ENCODE measurements around the gene RDH13.
A peak's percentile ranks its signal among the peaks of the same experiment; 100 is the strongest.
"Not testable (repeated sequence)": the region's sequence is repeated elsewhere in the genome, so short reads cannot be mapped to it uniquely, and the experiment has no call there.

Gene RDH13

GRCh38 chr19:55013596-55013995 lies 49.4 kb downstream of the RDH13 start:
- H3K27me3 ChIP-seq (ENCODE audit: control insufficient read depth, low read length) = no peaks in the 10 kb centered on the region
- H4K20me1 ChIP-seq (ENCODE audit: control insufficient read depth, insufficient read depth, low read depth, low read length) = no peaks in the 10 kb centered on the region
- no peak overlapping the region for H3K4me2 ChIP-seq (ENCODE audit: low read length)
- no peak overlapping the region for H3K27ac ChIP-seq (ENCODE audit: low read depth, low read length)
- H3K9me2 ChIP-seq (replicated peaks; ENCODE audit: control insufficient read depth, low read length) = no peaks in the 10 kb centered on the region
- no peaks in the 10 kb centered on the region for H3F3A ChIP-seq (ENCODE audit: control insufficient read depth, insufficient read depth)
- no peak for TF ChIP-seq CTCF (IDR thresholded peaks at IDR 0.05; ENCODE audit: low read depth, low read length, poor library complexity, severe bottlenecking)
- no peak for TF ChIP-seq EZH2phosphoT487 (IDR thresholded peaks at IDR 0.05; ENCODE audit: borderline replicate concordance, low read length)
- no peaks in the 10 kb centered on the region for H3K9me3 ChIP-seq (ENCODE audit: control insufficient read depth, insufficient read depth, low read length)
- peaks cover 57% of the 10 kb centered on the region for H3K79me2 ChIP-seq (ENCODE audit: control insufficient read depth, low read length)
- peaks cover 7% of the 10 kb centered on the region for H3K36me3 ChIP-seq (ENCODE audit: control insufficient read depth, low read length)
- H3K4me1 ChIP-seq (ENCODE audit: control insufficient read depth, low read length) = peaks cover 15% of the 10 kb centered on the region
- H3K4me3 ChIP-seq (ENCODE audit: low read length) = no peak overlapping the region

- Histone ChIP-seq H4K20me1 (ENCODE audit: control insufficient read depth, insufficient read depth, low read depth, low read length) (no peaks in the 10 kb centered on the region), H3K4me1 (ENCODE audit: control insufficient read depth, low read length) (peaks cover 15% of the 10 kb centered on the region), H3F3A (ENCODE audit: control insufficient read depth, insufficient read depth) (no peaks in the 10 kb centered on the region), H3K36me3 (ENCODE audit: control insufficient read depth, low read length) (peaks cover 7% of the 10 kb centered on the region), H3K27ac (ENCODE audit: low read depth, low read length) (no peak overlapping the region), H3K79me2 (ENCODE audit: control insufficient read depth, low read length) (peaks cover 57% of the 10 kb centered on the region), H3K9me2 (replicated peaks; ENCODE audit: control insufficient read depth, low read length) (no peaks in the 10 kb centered on the region), H3K4me3 (ENCODE audit: low read length) (no peak overlapping the region), H3K4me2 (ENCODE audit: low read length) (no peak overlapping the region), H3K9me3 (ENCODE audit: control insufficient read depth, insufficient read depth, low read length) (no peaks in the 10 kb centered on the region), H3K27me3 (ENCODE audit: control insufficient read depth, low read length) (no peaks in the 10 kb centered on the region)
- TF ChIP-seq CTCF (IDR thresholded peaks at IDR 0.05; ENCODE audit: low read depth, low read length, poor library complexity, severe bottlenecking) (no peak), EZH2phosphoT487 (IDR thresholded peaks at IDR 0.05; ENCODE audit: borderline replicate concordance, low read length) (no peak)
These were observed 50.6 kb downstream of the RDH13 start for GRCh38 chr19:55012306-55012705.

GRCh38 chr19:55010561-55010960 lies 52.4 kb downstream of the RDH13 start:
- Histone ChIP-seq H3K79me2 (ENCODE audit: control insufficient read depth, low read length) (peaks cover 53% of the 10 kb centered on the region), H3K4me1 (ENCODE audit: control insufficient read depth, low read length) (peaks cover 21% of the 10 kb centered on the region)
- H3K4me3 ChIP-seq (ENCODE audit: low read length); H3F3A ChIP-seq (ENCODE audit: control insufficient read depth, insufficient read depth); H3K27ac ChIP-seq (ENCODE audit: low read depth, low read length); H3K4me2 ChIP-seq (ENCODE audit: low read length); H3K9me3 ChIP-seq (ENCODE audit: control insufficient read depth, insufficient read depth, low read length); H3K27me3 ChIP-seq (ENCODE audit: control insufficient read depth, low read length); H3K36me3 ChIP-seq (ENCODE audit: control insufficient read depth, low read length); H3K9me2 ChIP-seq (replicated peaks; ENCODE audit: control insufficient read depth, low read length); H4K20me1 ChIP-seq (ENCODE audit: control insufficient read depth, insufficient read depth, low read depth, low read length): not testable (repeated sequence)

GRCh38 chr19:55008781-55009180 lies 54.2 kb downstream of the RDH13 start:
- H4K20me1 ChIP-seq (ENCODE audit: control insufficient read depth, insufficient read depth, low read depth, low read length); H3K4me1 ChIP-seq (ENCODE audit: control insufficient read depth, low read length); H3K4me2 ChIP-seq (ENCODE audit: low read length); H3K36me3 ChIP-seq (ENCODE audit: control insufficient read depth, low read length); H3F3A ChIP-seq (ENCODE audit: control insufficient read depth, insufficient read depth); H3K27ac ChIP-seq (ENCODE audit: low read depth, low read length); H3K27me3 ChIP-seq (ENCODE audit: control insufficient read depth, low read length); H3K4me3 ChIP-seq (ENCODE audit: low read length); H3K9me2 ChIP-seq (replicated peaks; ENCODE audit: control insufficient read depth, low read length): not testable (repeated sequence)
- peaks cover 37% of the 10 kb centered on the region for H3K79me2 ChIP-seq (ENCODE audit: control insufficient read depth, low read length)
- peaks cover 17% of the 10 kb centered on the region for H3K9me3 ChIP-seq (ENCODE audit: control insufficient read depth, insufficient read depth, low read length)

DNA sequence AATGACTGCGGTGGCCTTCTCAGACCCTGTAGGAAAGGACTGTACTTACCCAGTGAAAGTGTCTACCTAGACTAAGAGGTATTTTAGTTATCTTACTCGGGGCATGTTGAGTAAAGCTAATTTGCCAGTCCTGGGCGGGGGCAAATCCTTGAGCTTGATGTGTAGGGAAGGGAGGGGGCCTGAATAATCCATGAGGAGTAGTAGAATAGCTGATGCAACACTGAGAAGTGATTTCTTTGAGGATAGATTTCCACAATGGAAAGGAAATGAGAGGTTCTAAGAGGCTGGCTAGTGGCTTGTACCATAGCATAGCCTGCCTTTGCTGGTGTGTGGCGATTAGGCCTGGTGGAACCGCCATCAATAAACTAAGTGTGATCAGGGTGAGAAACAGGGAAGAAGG lies 54.8 kb downstream of the RDH13 start:
- Histone ChIP-seq H3K79me2 (ENCODE audit: control insufficient read depth, low read length) (peaks cover 35% of the 10 kb centered on the region), H3K9me3 (ENCODE audit: control insufficient read depth, insufficient read depth, low read length) (peaks cover 17% of the 10 kb centered on the region)
- not testable (repeated sequence) for H3K4me2 ChIP-seq (ENCODE audit: low read length); H3K4me1 ChIP-seq (ENCODE audit: control insufficient read depth, low read length); H4K20me1 ChIP-seq (ENCODE audit: control insufficient read depth, insufficient read depth, low read depth, low read length); H3K9me2 ChIP-seq (replicated peaks; ENCODE audit: control insufficient read depth, low read length); H3F3A ChIP-seq (ENCODE audit: control insufficient read depth, insufficient read depth); H3K27me3 ChIP-seq (ENCODE audit: control insufficient read depth, low read length); H3K27ac ChIP-seq (ENCODE audit: low read depth, low read length); H3K36me3 ChIP-seq (ENCODE audit: control insufficient read depth, low read length); H3K4me3 ChIP-seq (ENCODE audit: low read length)

DNA sequence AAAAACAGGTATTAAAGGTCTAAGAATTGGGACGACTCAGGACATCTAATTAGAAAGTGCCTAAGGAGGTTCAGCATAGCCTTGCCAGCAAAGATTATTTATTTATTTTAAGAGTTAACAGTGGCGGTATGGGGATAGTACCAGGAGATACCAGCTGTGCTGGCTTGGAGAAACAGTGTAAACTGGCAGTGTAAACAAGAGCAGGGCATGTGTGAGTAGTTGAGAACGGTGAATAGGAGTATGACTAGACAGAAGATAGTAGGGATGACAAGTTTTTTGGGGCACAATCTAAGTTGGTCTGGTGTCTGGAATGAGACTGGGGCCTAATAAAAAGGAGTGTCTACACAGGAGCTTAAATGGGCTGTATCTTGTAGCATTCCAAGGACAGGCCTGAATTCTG lies 55.4 kb downstream of the RDH13 start:
- H3K4me3 ChIP-seq (ENCODE audit: low read length); H3K4me1 ChIP-seq (ENCODE audit: control insufficient read depth, low read length); H3F3A ChIP-seq (ENCODE audit: control insufficient read depth, insufficient read depth); H3K9me2 ChIP-seq (replicated peaks; ENCODE audit: control insufficient read depth, low read length); H4K20me1 ChIP-seq (ENCODE audit: control insufficient read depth, insufficient read depth, low read depth, low read length); H3K27ac ChIP-seq (ENCODE audit: low read depth, low read length); H3K36me3 ChIP-seq (ENCODE audit: control insufficient read depth, low read length); H3K27me3 ChIP-seq (ENCODE audit: control insufficient read depth, low read length): not testable (repeated sequence)
- Histone ChIP-seq H3K4me2 (ENCODE audit: low read length) (peak overlapping the region; percentile 57), H3K9me3 (ENCODE audit: control insufficient read depth, insufficient read depth, low read length) (peaks cover 17% of the 10 kb centered on the region), H3K79me2 (ENCODE audit: control insufficient read depth, low read length) (peaks cover 29% of the 10 kb centered on the region)

DNA sequence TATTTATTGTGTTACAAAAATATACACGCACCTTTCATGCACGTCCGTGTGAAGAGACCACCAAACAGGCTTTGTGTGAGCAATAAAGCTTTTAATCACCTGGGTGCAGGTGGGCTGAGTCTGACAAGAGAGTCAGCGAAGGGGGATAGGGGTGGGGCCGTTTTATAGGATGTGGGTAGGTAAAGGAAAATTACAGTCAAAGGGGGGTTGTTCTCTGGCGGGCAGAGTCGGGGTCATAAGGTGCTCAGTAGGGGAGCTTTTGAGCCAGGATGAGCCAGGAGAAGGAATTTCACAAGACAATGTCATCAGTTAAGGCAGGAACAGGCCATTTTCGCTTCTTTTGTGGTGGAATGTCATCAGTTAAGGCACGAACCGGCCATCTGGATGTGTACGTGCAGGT lies 56.2 kb downstream of the RDH13 start:
- not testable (repeated sequence) for H3K27ac ChIP-seq (ENCODE audit: low read depth, low read length); H3F3A ChIP-seq (ENCODE audit: control insufficient read depth, insufficient read depth); H3K36me3 ChIP-seq (ENCODE audit: control insufficient read depth, low read length); H3K9me2 ChIP-seq (replicated peaks; ENCODE audit: control insufficient read depth, low read length); H3K27me3 ChIP-seq (ENCODE audit: control insufficient read depth, low read length); H3K4me1 ChIP-seq (ENCODE audit: control insufficient read depth, low read length); H4K20me1 ChIP-seq (ENCODE audit: control insufficient read depth, insufficient read depth, low read depth, low read length)
- Histone ChIP-seq H3K79me2 (ENCODE audit: control insufficient read depth, low read length) (peaks cover 25% of the 10 kb centered on the region), H3K4me3 (ENCODE audit: low read length) (peak overlapping the region; percentile 88), H3K9me3 (ENCODE audit: control insufficient read depth, insufficient read depth, low read length) (peaks cover 17% of the 10 kb centered on the region), H3K4me2 (ENCODE audit: low read length) (peak overlapping the region; percentile 57)
